Fibroblast of lung (primary cell): ENCODE data around the gene APOBEC4. TPM values are rescaled to one million over a fixed set of nuclear protein-coding genes. Genes with fewer than 3 reads are reported as not detected.

ENCODE experiments used
- DNase-seq, 2 donors: peaks; one replicate each; pipeline versions ENCODE4 v3.0.0 to v3.0.0-alpha.2; 2010; ENCODE audit warnings: low read depth in 2 of 2
- H2AFZ ChIP-seq: 2 replicates; pipeline ENCODE4 v1.5.1; 2012; ENCODE audit warnings: low read length, control low read depth, inconsistent platforms
- H3K27ac ChIP-seq: 2 replicates; pipeline ENCODE4 v1.5.1; 2011; ENCODE audit warnings: low read length, control low read depth; ENCODE audit not compliant: insufficient read depth
- H3K27me3 ChIP-seq: 2 replicates; pipeline ENCODE4 v1.5.1; 2011; ENCODE audit warnings: mild to moderate bottlenecking, low read length; ENCODE audit not compliant: control insufficient read depth, insufficient read depth
- H3K36me3 ChIP-seq: 2 replicates; pipeline ENCODE4 v1.5.1; 2011; ENCODE audit warnings: low read length; ENCODE audit not compliant: control insufficient read depth, insufficient read depth
- H3K4me1 ChIP-seq: 2 replicates; pipeline ENCODE4 v1.5.1; 2011; ENCODE audit warnings: low read length; ENCODE audit not compliant: control insufficient read depth, insufficient read depth; ENCODE audit errors: extremely low read depth
- H3K4me2 ChIP-seq: 2 replicates; pipeline ENCODE4 v1.5.1; 2011; ENCODE audit warnings: low read length, control low read depth; ENCODE audit not compliant: insufficient read depth; ENCODE audit errors: extremely low read depth
- H3K4me3 ChIP-seq, 4 experiments: fragments of 200-600 bp in 1 of 4; sonication (generic) in 1 of 4; replicated peaks in 1 of 4; 2 replicates each; pipeline ENCODE4 v1.5.1; 2011 to 2016; ENCODE audit warnings: low read length in 4 of 4, low read depth in 3 of 4, mild to moderate bottlenecking in 3 of 4, control low read depth in 2 of 4, inconsistent platforms in 1 of 4, mixed read lengths in 1 of 4; ENCODE audit not compliant: insufficient read depth in 1 of 4; ENCODE audit errors: control extremely low read depth in 1 of 4
- H3K79me2 ChIP-seq: 2 replicates; pipeline ENCODE4 v1.5.1; 2012; ENCODE audit warnings: mild to moderate bottlenecking, low read length, inconsistent platforms; ENCODE audit not compliant: control insufficient read depth, insufficient read depth
- H3K9ac ChIP-seq: 2 replicates; pipeline ENCODE4 v1.5.1; 2011; ENCODE audit warnings: mild to moderate bottlenecking, low read length, control low read depth; ENCODE audit not compliant: insufficient read depth
- H3K9me3 ChIP-seq: 2 replicates; pipeline ENCODE4 v1.5.1; 2012; ENCODE audit warnings: low read depth, low read length; ENCODE audit not compliant: control insufficient read depth, insufficient read depth
- H4K20me1 ChIP-seq: 2 replicates; pipeline ENCODE4 v1.5.1; 2011; ENCODE audit warnings: low read length; ENCODE audit not compliant: control insufficient read depth, insufficient read depth; ENCODE audit errors: extremely low read depth
- CTCF ChIP-seq, 2 donors: IDR thresholded peaks in 1 of 2; conservative IDR thresholded peaks in 1 of 2; 1 replicate in 1 of 2; 2 replicates in 1 of 2; pipeline ENCODE4 v1.5.1; 2011 to 2012; ENCODE audit warnings: low read length in 2 of 2, control low read depth in 1 of 2, inconsistent platforms in 1 of 2, low read depth in 1 of 2, mild to moderate bottlenecking in 1 of 2
- EZH2 ChIP-seq: IDR thresholded peaks from 2 replicates; pipeline ENCODE4 v1.5.1; 2012; ENCODE audit warnings: low read length, control low read depth, mild to moderate bottlenecking; ENCODE audit errors: missing control alignments
- polyA plus RNA-seq, 2 donors: library from polyadenylated mRNA; depleted of rRNA in 1 of 2; stranded (reverse) in 1 of 2; unstranded in 1 of 2; fragments of >200 nt; gene quantifications; 2 replicates each; pipeline ENCODE4 v1.2.1, GENCODE V29; 2011 to 2012; ENCODE audit warnings: missing spikeins in 1 of 2
- total RNA-seq: library from RNA; depleted of rRNA; stranded (reverse); fragments of >200 nt; gene quantifications from 2 replicates; pipeline ENCODE4 v1.2.1, GENCODE V29; 2014

Gene APOBEC4
- total and polyA plus RNA-seq, 2 donors (not counting 1 experiment from before 2014, with no cell fraction given): not detected

GRCh38 chr1:183636783-183637182, 16.3 kb downstream of the APOBEC4 start:
- Histone ChIP-seq H3K9ac (no peak overlapping the region), H2AFZ (peak overlapping the region; percentile 45), H4K20me1 (no peaks in the 10 kb centered on the region), H3K4me1 (no peaks in the 10 kb centered on the region), H3K4me3 (peak overlapping the region; percentile 72 to 87 (median 82)), H3K27ac (no peak overlapping the region), H3K36me3 (no peaks in the 10 kb centered on the region), H3K4me2 (peak overlapping the region; percentile 98), H3K9me3 (no peaks in the 10 kb centered on the region), H3K27me3 (no peaks in the 10 kb centered on the region), H3K79me2 (peaks cover 48% of the 10 kb centered on the region)
- DNase-seq: no peak
- TF ChIP-seq CTCF (conservative IDR thresholded peaks at IDR 0.05 in 1 of 2, IDR thresholded peaks at IDR 0.05 in 1 of 2; ENCODE audit: low read depth in 1 of 2, low read length in 2 of 2) (no peak), EZH2 (no peak)

- H3K79me2 ChIP-seq: peaks cover 52% of the 10 kb centered on the region
- TF ChIP-seq EZH2 (no peak), CTCF (conservative IDR thresholded peaks at IDR 0.05 in 1 of 2, IDR thresholded peaks at IDR 0.05 in 1 of 2; ENCODE audit: low read depth in 1 of 2, low read length in 2 of 2) (no peak)
- H3K4me1 ChIP-seq: no peaks in the 10 kb centered on the region
- H3K4me2 ChIP-seq: peak overlapping the region; percentile 98
- H3K9me3 ChIP-seq: no peaks in the 10 kb centered on the region
- no peaks in the 10 kb centered on the region for H3K27me3 ChIP-seq
- H4K20me1 ChIP-seq: no peaks in the 10 kb centered on the region
- H3K27ac ChIP-seq: peak overlapping the region; percentile 67
- peak overlapping the region; percentile 95 for H2AFZ ChIP-seq
- no peak for DNase-seq
- H3K36me3 ChIP-seq: no peaks in the 10 kb centered on the region
- peak overlapping the region; percentile 58 for H3K9ac ChIP-seq
- peak overlapping the region; percentile 72 to 87 (median 82) for H3K4me3 ChIP-seq
These were observed 16.8 kb downstream of the APOBEC4 start for GRCh38 chr1:183636334-183636682.

GRCh38 chr1:183635606-183636333, 17.3 kb downstream of the APOBEC4 start, which contains the start of gene ARPC5:
TSS of gene ARPC5 (minus strand) at chr1:183635783. CDS start at chr1:183635659, 124 bp downstream.
- Histone ChIP-seq H3K9me3 (no peaks in the 10 kb centered on the region), H3K4me2 (peak within 1 kb of the TSS; percentile 98), H3K9ac (peak within 1 kb of the TSS; percentile 85), H3K79me2 (peaks cover 55% of the 10 kb centered on the region), H3K4me3 (peak within 1 kb of the TSS; percentile 76 to 94 (median 84)), H3K27ac (peak within 1 kb of the TSS; percentile 89), H3K4me1 (no peaks in the 10 kb centered on the region), H4K20me1 (no peaks in the 10 kb centered on the region), H2AFZ (peak within 1 kb of the TSS; percentile 95), H3K27me3 (no peaks in the 10 kb centered on the region), H3K36me3 (peaks cover 2% of the 10 kb centered on the region)
- DNase-seq: peak; percentile 98
- TF ChIP-seq CTCF (conservative IDR thresholded peaks at IDR 0.05 in 1 of 2, IDR thresholded peaks at IDR 0.05 in 1 of 2; ENCODE audit: low read depth in 1 of 2, low read length in 2 of 2): no peak
- no peak for TF ChIP-seq EZH2
